Calu3 (cell line): ENCODE data around the gene SCAPER. TPM values are rescaled to one million over a fixed set of nuclear protein-coding genes. Genes with fewer than 3 reads are reported as not detected.

Experiments used
- BruUV-seq: library from RNA; stranded (reverse); fragments of 400-500 nt; replicated peaks from 2 replicates; lab custom pipeline; 2021; lab: Mats Ljungman, UMichigan
- CTCF ChIA-PET: fragments of 300-600 bp; sonication (Branson Sonifier 250); formaldehyde crosslinking; loops from one replicate; lab custom pipeline; 2022; ENCODE audit warnings: antibody characterized with exemption; lab: Charles Lee
- DNase-seq: peaks from one replicate; pipeline ENCODE4 v3.0.0; 2022
- H3K27ac Mint-ChIP-seq: one replicate; pipeline ENCODE4 v1.8.0; 2022; ENCODE audit warnings: mixed read lengths; ENCODE audit not compliant: unreplicated experiment
- H3K27me3 Mint-ChIP-seq: one replicate; pipeline ENCODE4 v1.8.0; 2022; ENCODE audit warnings: mixed read lengths; ENCODE audit not compliant: unreplicated experiment
- H3K36me3 Mint-ChIP-seq: one replicate; pipeline ENCODE4 v1.8.0; 2022; ENCODE audit warnings: mild to moderate bottlenecking, moderate library complexity, mixed read lengths; ENCODE audit not compliant: insufficient read depth, unreplicated experiment
- H3K4me1 Mint-ChIP-seq: one replicate; pipeline ENCODE4 v1.8.0; 2022; ENCODE audit warnings: mild to moderate bottlenecking, low read depth, mixed read lengths; ENCODE audit not compliant: unreplicated experiment
- H3K4me3 Mint-ChIP-seq: one replicate; pipeline ENCODE4 v1.8.0; 2022; ENCODE audit warnings: mild to moderate bottlenecking, low read depth, moderate library complexity, mixed read lengths; ENCODE audit not compliant: unreplicated experiment
- H3K9me3 Mint-ChIP-seq: one replicate; pipeline ENCODE4 v1.8.0; 2022; ENCODE audit warnings: low read depth, mixed read lengths; ENCODE audit not compliant: unreplicated experiment
- intact Hi-C: fragments of 100-400 bp; cut with micrococcal nuclease; formaldehyde crosslinking; loops from one replicate; pipeline ENCODE4 v1.10.0; 2022; ENCODE audit not compliant: unreplicated experiment
- total RNA-seq: library from RNA; stranded (reverse); gene quantifications from 2 replicates; pipeline ENCODE4 v1.2.3, GENCODE V29; 2022
- TF ChIP-seq, protein P1 (sequence below): fragments of 200-600 bp; IDR thresholded peaks from one replicate; pipeline ENCODE4 v1.8.0; 2022; ENCODE audit warnings: antibody characterized with exemption; ENCODE audit not compliant: unreplicated experiment

SCAPER gene
- total RNA-seq, 1 experiment from 2014 or later: 34.8 TPM

DNA sequence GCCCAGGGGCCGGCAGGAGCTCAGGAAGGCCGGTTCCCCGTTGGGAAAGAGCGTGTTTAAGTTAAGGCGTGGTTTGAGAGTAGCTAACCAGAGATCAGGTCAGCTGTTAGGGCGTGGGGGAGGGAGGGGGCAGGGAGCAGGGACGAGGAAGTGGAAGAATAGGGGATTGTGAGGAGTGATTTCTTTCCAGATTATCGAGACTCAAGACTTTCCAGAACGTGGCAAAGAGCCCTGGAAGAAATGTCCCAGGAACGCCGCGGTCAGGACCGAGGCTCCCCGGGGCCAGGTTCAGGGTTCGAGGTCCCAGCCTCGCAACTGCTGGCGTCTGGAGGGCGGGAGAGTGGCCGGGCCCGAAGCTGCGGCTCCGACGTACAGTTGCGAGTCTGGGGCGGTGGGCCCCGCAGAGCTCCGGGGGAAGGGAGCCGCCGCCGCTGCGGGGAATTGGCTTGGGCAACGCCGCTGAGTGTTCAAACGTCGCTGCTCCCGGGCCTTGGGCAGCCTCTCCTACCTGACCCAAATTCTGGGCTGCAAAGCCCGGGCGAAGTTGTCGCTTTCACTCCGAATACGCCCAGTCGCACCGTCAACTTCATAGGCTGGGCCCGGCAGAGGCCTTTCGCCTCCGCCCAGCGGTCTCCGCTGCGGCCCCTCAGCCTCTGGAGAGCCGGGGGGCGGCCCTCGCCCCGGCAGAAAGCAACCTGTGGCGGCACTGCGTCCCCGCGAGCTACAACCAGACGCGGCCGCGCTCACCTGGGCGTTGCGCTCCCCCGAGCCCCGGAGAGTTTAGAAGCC, 559.1 kb downstream of the SCAPER start:
- DNase-seq: peak; percentile 56
- Mint-ChIP-seq H3K27me3 (peaks cover 15% of the 10 kb centered on the region), H3K4me3 (peak overlapping the region; percentile 67), H3K36me3 (peaks cover 23% of the 10 kb centered on the region), H3K4me1 (peaks cover 15% of the 10 kb centered on the region), H3K27ac (peak overlapping the region; percentile 71), H3K9me3 (no peaks in the 10 kb centered on the region)
- CTCF ChIA-PET: interaction anchor here (0.6 to 1.8 kb wide), 7 partner anchors 8 to 207 kb away, joined by 3 to 10 read pairs (median 3); partner anchors contain the start of gene ISL2
- BruUV-seq: no TSS peak
- TF ChIP-seq, protein P1, sequence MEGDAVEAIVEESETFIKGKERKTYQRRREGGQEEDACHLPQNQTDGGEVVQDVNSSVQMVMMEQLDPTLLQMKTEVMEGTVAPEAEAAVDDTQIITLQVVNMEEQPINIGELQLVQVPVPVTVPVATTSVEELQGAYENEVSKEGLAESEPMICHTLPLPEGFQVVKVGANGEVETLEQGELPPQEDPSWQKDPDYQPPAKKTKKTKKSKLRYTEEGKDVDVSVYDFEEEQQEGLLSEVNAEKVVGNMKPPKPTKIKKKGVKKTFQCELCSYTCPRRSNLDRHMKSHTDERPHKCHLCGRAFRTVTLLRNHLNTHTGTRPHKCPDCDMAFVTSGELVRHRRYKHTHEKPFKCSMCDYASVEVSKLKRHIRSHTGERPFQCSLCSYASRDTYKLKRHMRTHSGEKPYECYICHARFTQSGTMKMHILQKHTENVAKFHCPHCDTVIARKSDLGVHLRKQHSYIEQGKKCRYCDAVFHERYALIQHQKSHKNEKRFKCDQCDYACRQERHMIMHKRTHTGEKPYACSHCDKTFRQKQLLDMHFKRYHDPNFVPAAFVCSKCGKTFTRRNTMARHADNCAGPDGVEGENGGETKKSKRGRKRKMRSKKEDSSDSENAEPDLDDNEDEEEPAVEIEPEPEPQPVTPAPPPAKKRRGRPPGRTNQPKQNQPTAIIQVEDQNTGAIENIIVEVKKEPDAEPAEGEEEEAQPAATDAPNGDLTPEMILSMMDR: no peak
- intact Hi-C loops: no loop called here

DNA sequence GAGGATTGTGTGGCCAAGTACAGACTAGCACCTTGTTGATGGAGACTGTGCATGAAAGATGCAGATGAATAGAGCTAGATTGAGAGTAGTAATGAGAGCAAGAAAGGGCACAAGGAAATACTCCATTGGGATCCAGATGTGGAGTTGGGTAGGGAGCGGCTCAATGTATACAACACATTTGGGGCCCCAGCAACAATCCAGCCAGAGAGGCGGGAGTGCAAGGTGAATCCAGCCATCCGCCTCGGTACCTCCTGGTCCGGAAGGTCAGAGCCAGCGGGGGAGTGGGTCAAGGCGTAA, 559.6 kb downstream of the SCAPER start:
- no TSS peak for BruUV-seq
- TF ChIP-seq, protein P1: no peak
- H3K27ac Mint-ChIP-seq: peak overlapping the region; percentile 71

DNA sequence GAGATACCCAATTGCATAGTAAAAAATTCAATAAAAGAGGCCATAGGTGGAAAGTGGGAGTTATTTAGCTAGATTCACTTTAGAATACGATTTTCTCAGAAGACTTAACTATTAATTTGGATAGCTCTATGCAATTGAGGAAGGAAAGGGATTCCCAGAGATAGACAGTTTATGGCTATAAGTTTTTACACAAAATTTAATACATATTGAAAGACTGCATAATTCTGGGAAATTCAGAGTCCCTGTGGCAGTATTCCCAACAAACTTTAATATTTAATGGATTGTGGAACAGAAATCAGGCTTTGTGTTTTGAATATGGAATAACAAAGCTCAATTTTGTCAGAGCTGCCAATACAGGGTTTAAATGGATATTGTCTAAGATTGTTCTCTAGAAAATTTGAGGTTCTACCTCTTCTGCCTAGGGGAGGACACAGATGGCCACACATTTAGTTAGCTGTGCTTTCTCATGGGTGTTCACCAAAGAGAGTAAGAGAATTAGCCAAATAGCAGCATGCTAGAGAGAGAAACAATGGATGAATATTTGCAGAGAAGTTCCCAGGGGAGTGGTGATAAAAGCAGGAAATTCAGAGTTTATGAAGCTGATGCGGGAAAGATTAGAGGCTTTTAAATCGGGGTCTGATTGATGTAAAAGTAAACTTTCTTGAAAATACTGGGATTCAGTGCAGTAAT, 560.1 kb downstream of the SCAPER start:
- DNase-seq: no peak
- TF ChIP-seq, protein P1: no peak
- intact Hi-C loops: no loop called here
- peak overlapping the region; percentile 71 for H3K27ac Mint-ChIP-seq
- peaks cover 26% of the 10 kb centered on the region for H3K36me3 Mint-ChIP-seq
- H3K9me3 Mint-ChIP-seq: no peaks in the 10 kb centered on the region
- peaks cover 15% of the 10 kb centered on the region for H3K27me3 Mint-ChIP-seq
- CTCF ChIA-PET: interaction anchor here (0.6 to 1.8 kb wide), 8 partner anchors 9 to 206 kb away, joined by 3 to 10 read pairs (median 3); partner anchors contain the start of genes ETFA and ISL2
- peak overlapping the region; percentile 67 for H3K4me3 Mint-ChIP-seq
- TSS peak; percentile 34 for BruUV-seq
- H3K4me1 Mint-ChIP-seq: peaks cover 15% of the 10 kb centered on the region

More for the DNA sequence above, 559.6 kb downstream of the SCAPER start:
- DNase-seq: no peak
- peaks cover 15% of the 10 kb centered on the region for H3K27me3 Mint-ChIP-seq
- H3K36me3 Mint-ChIP-seq: peaks cover 23% of the 10 kb centered on the region
- no peaks in the 10 kb centered on the region for H3K9me3 Mint-ChIP-seq
- CTCF ChIA-PET: interaction anchor here (0.6 to 1.8 kb wide), 8 partner anchors 8 to 206 kb away, joined by 3 to 10 read pairs (median 3); partner anchors contain the start of genes ETFA and ISL2
- peaks cover 15% of the 10 kb centered on the region for H3K4me1 Mint-ChIP-seq
- intact Hi-C loops: no loop called here
- peak overlapping the region; percentile 67 for H3K4me3 Mint-ChIP-seq

DNA sequence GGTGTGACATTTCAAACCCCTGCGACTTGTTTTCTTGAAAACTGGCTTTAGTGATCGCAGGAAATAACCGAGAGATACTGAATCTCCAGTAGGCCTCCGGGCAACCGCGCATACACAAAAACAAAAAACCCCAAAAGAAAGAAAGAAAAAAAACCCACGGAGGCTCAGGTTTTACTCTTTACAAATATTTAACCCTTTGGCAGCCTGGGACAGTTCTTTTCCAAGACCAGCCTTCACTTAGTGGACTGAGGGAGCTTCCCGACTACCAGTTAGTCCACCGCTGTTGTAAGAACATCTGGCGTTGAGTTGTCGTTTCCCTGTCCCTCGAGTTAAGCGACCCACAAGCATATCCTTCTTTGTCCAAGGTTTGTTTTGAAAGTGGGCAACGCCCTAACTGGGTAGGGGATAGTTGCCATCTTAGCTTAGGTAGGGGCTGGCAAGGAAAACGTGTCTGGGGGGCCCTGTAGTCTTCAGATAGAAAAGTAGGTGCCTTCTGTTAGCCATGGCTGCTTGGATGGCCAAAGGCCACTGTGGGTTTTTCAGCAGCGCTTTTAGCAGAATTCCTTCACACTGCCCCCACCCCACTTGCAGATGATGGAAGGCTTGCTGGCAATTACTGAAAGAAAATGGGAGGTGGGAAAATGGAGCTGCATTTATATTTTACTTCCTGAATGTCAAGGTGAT, 561.7 kb downstream of the SCAPER start:
- H3K4me3 Mint-ChIP-seq: no peak overlapping the region
- no peak for DNase-seq
- H3K9me3 Mint-ChIP-seq: no peaks in the 10 kb centered on the region
- intact Hi-C loops: no loop called here
- peaks cover 21% of the 10 kb centered on the region for H3K4me1 Mint-ChIP-seq
- CTCF ChIA-PET: no interaction called here
- no TSS peak for BruUV-seq
- H3K27me3 Mint-ChIP-seq: peaks cover 15% of the 10 kb centered on the region
- no peak overlapping the region for H3K27ac Mint-ChIP-seq
- TF ChIP-seq, protein P1: no peak
- peaks cover 31% of the 10 kb centered on the region for H3K36me3 Mint-ChIP-seq
